KOPT-K1 (cell line): Measurements from ENCODE around the gene NADK.
"Not testable (repeated sequence)": the region's sequence is repeated elsewhere in the genome, so short reads cannot be mapped to it uniquely, and the experiment has no call there.

Source experiments
- H3K27ac ChIP-seq: fragments of 200-600 bp; sonication (generic); 2 replicates; pipeline ENCODE4 v1.5.1; 2016; ENCODE audit warnings: antibody characterized with exemption, mild to moderate bottlenecking, low read depth, low read length; ENCODE audit not compliant: poor library complexity, severe bottlenecking
- H3K36me3 ChIP-seq: fragments of 200-600 bp; sonication (generic); 2 replicates; pipeline ENCODE4 v1.5.1; 2017; ENCODE audit warnings: antibody characterized with exemption, mild to moderate bottlenecking, low read length, moderate library complexity; ENCODE audit not compliant: insufficient read depth
- H3K9me3 ChIP-seq: fragments of 200-600 bp; sonication (generic); 2 replicates; pipeline ENCODE4 v1.5.1; 2017; ENCODE audit warnings: antibody characterized with exemption, low read length, mild to moderate bottlenecking; ENCODE audit not compliant: insufficient read depth, poor library complexity, severe bottlenecking

Gene NADK

DNA sequence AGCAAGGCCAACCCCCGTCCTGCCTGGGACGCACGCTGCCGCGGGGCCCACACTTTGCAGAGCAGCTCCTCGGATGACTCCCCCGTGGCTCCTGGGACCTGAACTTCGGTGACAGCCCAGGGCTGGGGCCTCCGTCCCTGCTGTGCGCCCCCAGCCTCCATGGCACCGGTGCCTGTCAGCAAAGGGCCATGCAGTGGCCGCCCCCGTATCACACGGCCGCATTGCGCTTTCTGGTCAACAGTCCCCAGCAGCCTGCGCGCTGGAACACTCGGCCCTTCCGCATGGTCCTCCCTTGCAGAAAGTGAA is 18.0 kb downstream of the NADK start:
- Histone ChIP-seq H3K36me3 (peaks cover 98% of the 10 kb centered on the region), H3K27ac (no peak overlapping the region), H3K9me3 (no peaks in the 10 kb centered on the region)

DNA sequence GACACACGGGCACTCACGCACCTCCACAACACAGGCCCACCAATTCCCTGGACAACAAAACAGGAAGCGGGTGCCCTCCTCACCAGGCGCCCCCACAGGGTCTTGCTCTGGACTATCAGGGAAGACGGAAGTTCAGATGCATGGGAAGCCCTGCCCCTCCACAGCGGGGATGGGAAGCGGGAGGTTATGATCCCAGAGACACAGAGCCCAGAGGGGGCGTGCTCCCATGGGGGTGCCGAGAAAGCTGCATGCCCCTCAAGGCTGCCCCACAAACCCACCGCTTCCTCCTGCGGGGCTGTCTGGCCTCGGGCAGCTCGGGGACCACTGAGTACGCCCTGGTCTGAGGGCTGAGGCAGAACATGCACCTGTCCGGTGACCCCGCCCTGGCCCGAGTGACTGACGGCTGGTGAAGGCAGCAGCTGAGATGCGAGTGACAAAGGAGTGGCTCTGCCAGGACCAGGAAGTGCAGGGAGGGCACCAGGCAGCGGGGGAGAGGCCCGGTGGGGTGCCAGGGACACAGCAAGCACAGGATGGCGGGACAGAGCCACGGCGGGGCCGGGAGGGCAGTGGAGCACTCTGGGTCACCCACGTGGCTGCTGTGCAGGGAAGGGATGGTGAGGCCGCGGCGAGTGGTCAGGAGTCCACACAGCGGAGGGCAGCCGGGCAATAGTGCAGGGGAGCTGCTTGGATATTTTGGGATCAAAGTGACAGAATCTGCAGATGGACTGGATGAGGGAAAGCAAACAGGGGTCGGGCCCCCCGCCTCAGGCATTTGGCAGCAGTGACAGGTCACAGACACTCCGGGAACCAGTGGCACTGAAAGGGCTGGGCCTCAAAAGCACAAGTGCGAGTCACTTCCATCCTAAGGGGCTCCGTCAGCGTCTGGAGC is 18.6 kb downstream of the NADK start:
- peaks cover 98% of the 10 kb centered on the region for H3K36me3 ChIP-seq
- H3K9me3 ChIP-seq, result no peaks in the 10 kb centered on the region
- no peak overlapping the region for H3K27ac ChIP-seq

GRCh38 chr1:1758692-1759455 is 19.4 kb downstream of the NADK start:
- Histone ChIP-seq H3K9me3 (no peaks in the 10 kb centered on the region), H3K36me3 (peaks cover 98% of the 10 kb centered on the region), H3K27ac (no peak overlapping the region)

DNA sequence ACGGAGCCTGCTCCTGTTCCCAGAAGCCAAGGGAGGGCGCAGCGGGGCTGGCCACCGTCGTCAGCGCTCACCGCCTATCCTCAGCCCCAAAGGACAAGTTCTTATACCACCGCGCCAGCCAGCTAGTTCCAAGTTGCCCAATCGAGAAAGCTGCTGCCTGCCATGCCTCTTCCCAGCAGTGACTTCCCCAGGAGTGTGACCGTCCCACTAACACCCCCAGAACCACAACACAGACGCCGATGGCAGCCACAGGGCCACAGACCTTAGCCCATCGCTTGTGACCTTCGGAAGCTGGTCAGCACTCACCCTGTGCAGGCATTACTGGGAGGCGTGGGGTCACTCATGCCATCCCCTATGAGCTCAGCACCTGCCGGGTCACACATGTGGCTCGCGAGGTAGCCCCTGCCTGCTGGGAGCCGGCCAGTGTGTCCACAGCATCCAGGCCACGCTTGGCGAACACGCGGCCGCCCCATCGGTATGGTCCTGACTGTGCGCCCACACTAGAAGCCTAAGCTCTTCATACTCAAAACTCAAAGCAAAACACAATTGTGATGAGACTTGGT is 20.1 kb downstream of the NADK start:
- H3K9me3 ChIP-seq, result no peaks in the 10 kb centered on the region
- H3K36me3 ChIP-seq, result peaks cover 98% of the 10 kb centered on the region
- no peak overlapping the region for H3K27ac ChIP-seq

DNA sequence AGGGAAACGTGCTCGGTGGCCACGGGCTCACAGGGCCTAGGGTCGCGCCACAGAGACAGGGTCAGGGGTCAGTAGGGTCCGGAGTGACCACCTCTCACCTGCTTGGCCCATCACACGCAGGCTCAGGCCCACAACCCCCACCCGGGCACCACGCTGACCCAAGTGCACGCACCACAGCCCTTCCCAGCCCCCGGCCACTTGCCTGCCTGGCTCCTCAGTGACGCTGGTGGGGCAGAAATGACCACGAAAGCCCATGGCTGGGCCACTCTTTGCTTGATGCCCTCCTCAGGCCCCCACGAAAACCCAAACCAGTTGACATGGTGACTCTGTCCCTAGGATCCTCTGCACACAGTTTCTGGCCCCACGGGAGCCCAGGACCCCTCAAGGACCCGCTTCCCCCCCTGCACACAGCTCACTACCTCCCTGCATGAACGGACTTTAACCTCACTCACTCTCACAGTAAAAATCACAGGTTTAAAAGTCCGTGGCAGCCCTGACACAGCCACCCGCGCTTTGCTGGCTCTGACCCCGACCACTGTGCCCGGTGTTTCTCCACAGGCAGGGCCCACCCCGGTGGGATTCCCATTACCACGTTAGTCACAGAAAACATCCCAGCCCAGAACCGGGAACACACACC is 20.7 kb downstream of the NADK start:
- no peak overlapping the region for H3K27ac ChIP-seq
- no peaks in the 10 kb centered on the region for H3K9me3 ChIP-seq
- peaks cover 98% of the 10 kb centered on the region for H3K36me3 ChIP-seq

DNA sequence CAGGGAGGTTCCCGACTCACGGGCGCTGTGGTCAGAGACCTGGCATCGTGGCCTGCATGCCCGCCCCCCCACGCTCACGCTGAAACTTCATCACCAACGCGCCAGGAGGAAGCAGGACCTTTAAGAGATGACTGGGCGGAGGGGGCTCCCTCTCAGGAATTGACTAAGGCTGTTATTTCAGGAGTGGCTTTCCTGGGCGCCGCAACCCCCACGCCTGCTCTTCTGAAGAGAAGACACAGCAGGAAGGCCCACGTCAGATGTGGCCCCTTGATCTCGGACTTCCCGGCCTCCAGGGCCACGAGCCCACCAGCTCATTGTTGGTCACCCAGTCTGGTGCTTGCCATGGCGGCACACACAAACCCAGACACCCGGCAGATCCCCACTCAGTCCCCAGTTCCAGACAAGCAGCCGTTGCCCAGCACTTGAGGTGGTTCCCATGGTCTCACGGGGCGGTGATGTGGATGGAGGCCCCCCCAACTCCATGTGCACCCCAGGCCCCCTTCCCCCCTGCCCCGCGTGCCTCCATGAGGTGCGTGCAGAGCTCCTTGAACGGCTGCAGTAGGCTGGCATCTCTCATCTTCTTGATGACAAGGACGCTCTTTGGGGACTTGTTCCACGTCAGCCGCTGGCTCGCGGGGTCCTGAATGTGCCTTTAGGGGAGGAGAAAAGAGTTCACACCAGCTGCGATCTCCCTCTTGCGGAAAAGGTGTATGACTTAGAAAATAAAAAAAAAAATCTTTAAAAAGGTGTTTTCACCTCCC is 21.4 kb downstream of the NADK start:
- no peak overlapping the region for H3K27ac ChIP-seq
- H3K9me3 ChIP-seq, result no peaks in the 10 kb centered on the region
- H3K36me3 ChIP-seq, result peaks cover 97% of the 10 kb centered on the region

GRCh38 chr1:1755852-1756251 is 22.4 kb downstream of the NADK start:
- H3K27ac ChIP-seq, result no peak overlapping the region
- H3K36me3 ChIP-seq, result peaks cover 87% of the 10 kb centered on the region
- no peaks in the 10 kb centered on the region for H3K9me3 ChIP-seq

DNA sequence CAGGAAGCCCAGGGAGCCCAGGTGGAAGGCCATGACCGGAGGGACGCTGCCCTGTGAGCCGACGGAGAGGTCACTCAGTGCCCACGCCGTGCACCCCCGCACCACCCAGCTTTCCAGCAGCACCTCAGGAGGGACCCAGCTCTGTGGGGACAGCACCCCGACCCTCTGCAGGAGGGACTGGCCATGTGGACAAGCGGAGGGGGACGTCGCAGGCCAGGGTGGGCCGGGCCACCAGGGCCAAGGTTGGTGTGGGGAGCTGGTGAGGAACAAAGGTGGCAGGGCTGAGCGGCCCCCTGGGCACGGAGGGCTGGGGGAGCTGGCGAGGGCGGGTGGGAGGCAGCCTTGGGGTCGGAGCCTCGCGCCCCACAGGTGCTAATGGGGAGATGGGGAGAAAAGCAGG is 22.8 kb downstream of the NADK start:
- H3K9me3 ChIP-seq, result no peaks in the 10 kb centered on the region
- H3K27ac ChIP-seq, result no peak overlapping the region
- peaks cover 83% of the 10 kb centered on the region for H3K36me3 ChIP-seq

- no peak overlapping the region for H3K27ac ChIP-seq
- H3K9me3 ChIP-seq, result no peaks in the 10 kb centered on the region
- H3K36me3 ChIP-seq, result peaks cover 71% of the 10 kb centered on the region
These were observed 24.0 kb downstream of the NADK start for GRCh38 chr1:1754051-1754815.

DNA sequence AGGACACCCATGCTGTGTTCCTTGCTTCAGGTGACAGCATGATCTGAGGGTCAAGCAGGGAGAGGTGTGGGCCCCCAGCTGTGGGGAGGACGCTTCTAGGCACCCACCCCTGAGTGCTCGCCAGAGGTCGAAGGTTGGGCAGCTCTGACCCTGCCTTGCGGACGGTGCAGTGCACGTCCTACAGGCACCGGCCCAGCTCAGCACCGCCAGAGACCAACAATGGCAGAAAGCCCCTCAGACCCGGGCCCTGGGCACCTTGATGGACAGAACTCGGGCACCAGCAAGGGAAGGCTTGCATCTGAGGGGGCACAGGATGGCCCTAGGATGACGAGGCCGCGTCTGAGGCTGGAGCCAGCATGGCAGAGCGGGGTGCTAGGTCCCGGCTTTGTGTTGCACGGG is 24.7 kb downstream of the NADK start:
- Histone ChIP-seq H3K36me3 (peaks cover 64% of the 10 kb centered on the region), H3K27ac (no peak overlapping the region), H3K9me3 (no peaks in the 10 kb centered on the region)

- Histone ChIP-seq H3K27ac (no peak overlapping the region), H3K9me3 (no peaks in the 10 kb centered on the region), H3K36me3 (peaks cover 58% of the 10 kb centered on the region)
These were observed 25.3 kb downstream of the NADK start for GRCh38 chr1:1752636-1753606.

DNA sequence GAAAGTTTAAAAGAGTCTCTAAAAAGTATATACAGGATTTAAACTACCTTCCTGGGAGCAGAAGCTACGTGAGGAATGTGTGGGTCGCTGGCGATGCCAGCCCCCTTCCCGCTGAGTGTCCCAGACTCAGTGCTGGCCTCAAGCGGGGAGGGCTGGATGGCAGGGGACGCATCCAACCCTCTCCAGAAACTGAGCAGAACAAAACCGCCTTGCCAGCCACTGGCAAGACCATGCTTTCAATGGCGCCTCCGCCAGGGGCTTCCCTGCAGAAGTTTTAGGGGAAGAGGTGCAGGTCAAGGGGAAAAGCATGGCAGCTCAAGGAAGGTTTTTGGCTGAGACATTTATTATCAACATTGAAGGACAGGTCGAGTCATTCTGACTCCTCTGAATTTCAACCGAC is 26.1 kb downstream of the NADK start:
- peaks cover 50% of the 10 kb centered on the region for H3K36me3 ChIP-seq

GRCh38 chr1:1749941-1750340 is 28.3 kb downstream of the NADK start:
- peaks cover 29% of the 10 kb centered on the region for H3K36me3 ChIP-seq
- not testable (repeated sequence) for H3K27ac ChIP-seq, H3K9me3 ChIP-seq

More for the DNA sequence above, 26.1 kb downstream of the NADK start:
- Histone ChIP-seq H3K27ac (no peak overlapping the region), H3K9me3 (no peaks in the 10 kb centered on the region)
